WI38 (cell line): ENCODE results near the gene SURF4.
"Not testable (repeated sequence)": the region's sequence is repeated elsewhere in the genome, so short reads cannot be mapped to it uniquely, and the experiment has no call there.

Source experiments
- H3K4me3 ChIP-seq: 2 replicates; pipeline ENCODE4 v1.5.1; 2011; ENCODE audit warnings: low read depth, mild to moderate bottlenecking, control low read depth, low read length
- TF ChIP-seq, protein P1 (sequence below): IDR thresholded peaks from 2 replicates; pipeline ENCODE4 v1.5.1; 2012; ENCODE audit warnings: low read depth, mild to moderate bottlenecking, control low read depth, low read length

Gene SURF4

DNA sequence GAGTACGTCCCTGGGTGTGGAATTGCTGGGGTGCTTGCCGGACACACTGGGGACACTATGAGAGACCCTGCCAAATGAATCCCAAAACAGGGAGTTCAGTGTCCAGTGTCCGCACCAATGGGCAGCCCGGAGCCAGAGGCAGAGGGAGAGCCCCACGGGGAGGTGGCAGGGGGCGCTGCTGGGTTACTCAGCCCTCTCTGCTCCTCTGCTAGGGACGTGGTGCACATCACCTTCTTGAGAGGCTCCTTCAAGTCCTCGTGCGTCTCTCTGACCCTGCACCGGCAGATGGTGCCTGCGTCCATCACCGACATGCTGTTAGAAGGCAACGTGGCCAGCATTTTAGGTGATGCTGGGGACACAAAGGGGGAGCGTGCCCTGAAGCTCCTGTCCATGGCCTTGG, 21.1 kb upstream of the SURF4 start:
- TF ChIP-seq, protein P1, sequence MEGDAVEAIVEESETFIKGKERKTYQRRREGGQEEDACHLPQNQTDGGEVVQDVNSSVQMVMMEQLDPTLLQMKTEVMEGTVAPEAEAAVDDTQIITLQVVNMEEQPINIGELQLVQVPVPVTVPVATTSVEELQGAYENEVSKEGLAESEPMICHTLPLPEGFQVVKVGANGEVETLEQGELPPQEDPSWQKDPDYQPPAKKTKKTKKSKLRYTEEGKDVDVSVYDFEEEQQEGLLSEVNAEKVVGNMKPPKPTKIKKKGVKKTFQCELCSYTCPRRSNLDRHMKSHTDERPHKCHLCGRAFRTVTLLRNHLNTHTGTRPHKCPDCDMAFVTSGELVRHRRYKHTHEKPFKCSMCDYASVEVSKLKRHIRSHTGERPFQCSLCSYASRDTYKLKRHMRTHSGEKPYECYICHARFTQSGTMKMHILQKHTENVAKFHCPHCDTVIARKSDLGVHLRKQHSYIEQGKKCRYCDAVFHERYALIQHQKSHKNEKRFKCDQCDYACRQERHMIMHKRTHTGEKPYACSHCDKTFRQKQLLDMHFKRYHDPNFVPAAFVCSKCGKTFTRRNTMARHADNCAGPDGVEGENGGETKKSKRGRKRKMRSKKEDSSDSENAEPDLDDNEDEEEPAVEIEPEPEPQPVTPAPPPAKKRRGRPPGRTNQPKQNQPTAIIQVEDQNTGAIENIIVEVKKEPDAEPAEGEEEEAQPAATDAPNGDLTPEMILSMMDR = peak; percentile 45
- no peak overlapping the region for H3K4me3 ChIP-seq

DNA sequence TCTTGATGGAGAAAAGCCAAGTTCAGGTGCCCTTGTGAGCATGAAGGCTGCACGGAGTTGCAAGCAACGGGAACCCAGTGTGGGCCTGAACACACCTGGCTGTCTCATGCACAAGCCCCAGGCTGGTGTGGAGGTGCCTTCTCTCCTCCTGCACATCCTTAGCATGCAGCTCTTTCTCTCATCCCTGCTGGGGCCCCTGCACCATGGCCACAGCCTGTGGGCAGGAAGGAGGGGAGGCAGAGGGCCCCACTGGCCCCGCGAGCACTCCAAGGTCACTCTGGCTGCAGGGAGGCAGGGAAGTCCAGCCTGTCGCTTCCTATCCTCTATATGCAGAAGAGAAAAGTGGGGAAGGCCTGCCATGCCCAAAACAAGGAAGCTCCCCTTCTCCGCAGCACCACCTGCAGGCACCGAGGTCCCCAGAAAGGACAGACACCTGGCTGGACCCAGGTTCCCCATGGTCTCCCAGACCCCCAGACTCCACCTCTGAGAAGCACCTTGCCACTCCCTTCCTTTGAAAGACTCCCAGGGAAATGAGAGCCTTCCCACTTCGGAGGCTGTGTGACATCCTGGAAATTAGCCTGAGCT, 18.9 kb upstream of the SURF4 start:
- TF ChIP-seq, protein P1 = no peak

DNA sequence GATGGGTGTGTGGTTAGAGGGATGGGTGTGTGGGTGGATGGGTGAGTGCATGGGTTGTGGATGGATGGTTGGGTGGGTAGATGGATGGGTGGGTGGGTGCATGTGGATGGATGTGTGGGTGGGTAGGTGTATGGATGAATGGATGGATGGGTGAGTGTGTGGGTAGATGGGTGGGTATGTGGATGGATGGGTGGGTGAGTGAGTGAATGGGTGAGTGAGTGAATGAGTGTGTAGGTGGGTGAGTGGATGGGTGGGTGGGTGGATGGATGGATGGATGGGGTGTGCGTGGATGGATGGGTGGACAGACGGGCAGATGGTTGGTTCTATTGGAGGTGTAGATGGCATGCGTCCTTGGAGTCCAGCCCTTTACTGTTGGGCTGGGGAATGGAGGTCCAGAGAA, 17.5 kb upstream of the SURF4 start:
- TF ChIP-seq, protein P1 = no peak
- H3K4me3 ChIP-seq = no peak overlapping the region

More for the DNA sequence above, 18.9 kb upstream of the SURF4 start:
- H3K4me3 ChIP-seq = no peak overlapping the region

DNA sequence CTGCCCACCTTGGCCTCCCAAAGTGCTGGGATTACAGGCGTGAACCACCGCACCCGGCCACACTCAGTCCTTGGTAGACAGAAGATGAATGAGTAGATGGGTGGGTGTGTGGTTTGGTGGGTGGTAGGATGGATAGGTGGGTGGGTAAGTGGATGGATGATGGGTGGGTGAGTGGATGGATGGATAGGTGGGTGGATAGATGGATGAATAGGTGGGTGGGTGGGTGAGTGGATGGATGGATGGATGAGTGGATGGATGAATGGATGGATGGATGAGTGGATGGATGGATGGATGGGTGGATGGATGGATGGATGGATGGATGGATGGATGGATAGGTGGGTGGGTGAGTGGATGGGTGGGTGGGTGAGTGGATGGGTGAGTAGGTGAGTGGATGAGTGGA, 16.4 kb upstream of the SURF4 start:
- H3K4me3 ChIP-seq = not testable (repeated sequence)

DNA sequence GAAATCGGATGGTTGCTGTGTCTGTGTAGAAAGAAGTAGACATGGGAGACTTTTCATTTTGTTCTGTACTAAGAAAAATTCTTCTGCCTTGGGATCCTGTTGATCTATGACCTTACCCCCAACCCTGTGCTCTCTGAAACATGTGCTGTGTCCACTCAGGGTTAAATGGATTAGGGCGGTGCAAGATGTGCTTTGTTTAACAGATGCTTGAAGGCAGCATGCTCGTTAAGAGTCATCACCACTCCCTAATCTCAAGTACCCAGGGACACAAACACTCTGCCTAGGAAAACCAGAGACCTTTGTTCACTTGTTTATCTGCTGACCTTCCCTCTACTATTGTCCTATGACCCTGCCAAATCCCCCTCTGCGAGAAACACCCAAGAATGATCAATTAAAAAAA, 15.6 kb upstream of the SURF4 start:
- H3K4me3 ChIP-seq = not testable (repeated sequence)

DNA sequence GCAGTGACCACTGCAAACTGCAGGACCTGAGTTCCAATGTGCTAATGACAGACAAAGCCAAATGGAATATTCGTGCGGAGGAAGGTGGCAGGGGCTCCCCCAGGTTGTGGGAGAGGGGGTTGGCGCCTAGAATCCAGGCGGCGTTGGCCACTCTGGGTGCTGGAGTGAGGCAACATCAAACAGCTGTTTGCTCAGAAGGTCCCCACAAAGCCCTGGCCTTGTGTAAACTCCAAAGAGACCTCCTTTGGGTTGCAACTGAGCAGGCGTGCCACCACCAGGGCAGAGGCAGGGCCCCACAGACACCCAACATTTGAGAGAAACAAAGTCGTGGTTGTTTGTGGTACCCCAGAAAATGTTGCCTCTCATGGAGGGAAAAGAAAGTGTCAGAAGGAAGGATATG, 14.9 kb upstream of the SURF4 start:
- TF ChIP-seq, protein P1 = no peak
- no peak overlapping the region for H3K4me3 ChIP-seq

DNA sequence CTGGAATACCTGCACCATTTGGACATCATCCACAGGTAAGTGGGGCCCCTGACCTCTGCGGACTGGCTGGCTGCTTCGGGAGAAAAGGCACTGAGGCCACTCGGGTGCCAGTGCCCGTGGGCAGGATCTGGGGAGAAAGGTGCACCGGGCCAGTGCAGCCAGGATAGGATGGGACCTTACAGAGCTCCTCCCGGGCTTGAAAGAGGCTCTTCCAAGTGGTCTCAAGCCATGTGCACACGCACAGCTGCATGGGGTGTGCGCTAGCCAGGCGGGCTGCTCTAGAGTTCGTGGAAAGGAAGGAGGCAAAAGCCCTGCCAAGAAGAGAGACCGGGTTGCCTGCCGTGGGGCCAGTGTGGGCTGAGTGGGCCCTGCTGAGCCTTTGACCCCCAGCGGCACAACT, 13.7 kb upstream of the SURF4 start:
- TF ChIP-seq, protein P1 = no peak
- H3K4me3 ChIP-seq = no peak overlapping the region

DNA sequence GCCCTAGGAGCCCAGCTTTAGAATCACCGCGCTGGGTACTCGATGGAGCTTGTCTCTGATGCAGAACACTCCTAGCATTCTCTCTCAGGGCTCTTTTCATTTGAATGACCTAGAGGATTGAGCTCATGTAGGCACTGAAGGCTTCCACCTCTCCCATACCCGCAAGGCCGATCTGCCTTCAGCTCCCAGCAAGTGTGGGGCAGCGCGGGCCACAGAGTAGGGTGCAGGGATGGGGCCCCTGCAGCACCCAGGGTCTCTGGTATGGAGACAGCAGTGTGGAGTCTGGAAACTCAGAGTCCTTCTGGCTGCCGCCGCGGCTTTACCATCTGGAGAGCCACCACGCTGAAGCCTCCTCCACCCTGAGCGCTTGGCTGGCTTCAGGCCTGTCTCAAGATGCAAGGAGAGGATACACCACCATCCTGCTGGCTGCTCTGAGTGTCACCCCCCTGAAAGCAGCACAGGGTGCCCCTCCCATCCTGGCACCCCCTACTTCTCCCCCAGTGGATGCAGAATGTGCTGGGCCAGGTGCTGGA, 13.2 kb upstream of the SURF4 start:
- H3K4me3 ChIP-seq = no peak overlapping the region
- TF ChIP-seq, protein P1 = no peak
